Sigmoid colon (tissue), 7 donors: ENCODE measurements around the gene GCGR. TPM values are rescaled to one million over a fixed set of nuclear protein-coding genes. Genes with fewer than 3 reads are reported as not detected.

Experiments
- DNase-seq: peaks from one replicate; pipeline ENCODE4 v3.0.0-alpha.2; 2019
- H3K27ac ChIP-seq, 4 donors: fragments of 200-600 bp; sonication (generic); one replicate each; pipeline ENCODE4 v1.5.1; 2016 to 2019; ENCODE audit warnings: mild to moderate bottlenecking in 1 of 4
- H3K27me3 ChIP-seq, 3 donors: fragments of 200-600 bp; sonication (generic); one replicate each; pipeline ENCODE4 v1.5.1; 2019; ENCODE audit warnings: mild to moderate bottlenecking in 1 of 3
- H3K36me3 ChIP-seq, 4 donors: fragments of 200-600 bp; sonication (generic); one replicate each; pipeline ENCODE4 v1.5.1; 2016 to 2019
- H3K4me1 ChIP-seq, 4 donors: fragments of 200-600 bp; sonication (generic); one replicate each; pipeline ENCODE4 v1.5.1; 2017 to 2019
- H3K4me3 ChIP-seq, 4 donors: fragments of 200-600 bp; sonication (generic); one replicate each; pipeline ENCODE4 v1.5.1; 2017 to 2019; ENCODE audit warnings: mild to moderate bottlenecking in 2 of 4, moderate library complexity in 1 of 4
- H3K9me3 ChIP-seq, 4 donors: fragments of 200-600 bp in 3 of 4; sonication (generic) in 3 of 4; one replicate each; pipeline versions ENCODE4 v1.5.1 to v1.6.1; 2013 to 2019
- CTCF ChIP-seq, 4 experiments: fragments of 450-650 bp in 3 of 4; fragments of 200-600 bp in 1 of 4; IDR thresholded peaks; one replicate each; pipeline ENCODE4 v1.5.1; 2016 to 2019; ENCODE audit warnings: antibody characterized with exemption in 4 of 4, mild to moderate bottlenecking in 3 of 4, moderate library complexity in 2 of 4
- EP300 ChIP-seq, 4 donors: sonication (generic); formaldehyde crosslinking; IDR thresholded peaks; one replicate each; pipeline ENCODE4 v1.6.1; 2017; ENCODE audit warnings: antibody characterized with exemption in 4 of 4
- POLR2A ChIP-seq, 2 donors: fragments of 450-650 bp; IDR thresholded peaks; one replicate each; pipeline ENCODE4 v1.6.1; 2016; ENCODE audit warnings: antibody characterized with exemption in 2 of 2, mild to moderate bottlenecking in 2 of 2, moderate library complexity in 2 of 2
- POLR2AphosphoS5 ChIP-seq, 4 donors: sonication (generic); formaldehyde crosslinking; IDR thresholded peaks; one replicate each; pipeline ENCODE4 v1.6.1; 2017; ENCODE audit warnings: antibody characterized with exemption in 4 of 4
- WGBS, 2 donors: extraction: QIAGEN DNeasy Blood & Tissue Kit; methylation state at CpG; one replicate each; pipeline ENCODE4 v1.1.7; 2013; 5-methylcytosine and 5-hydroxymethylcytosine counted together
- intact Hi-C: fragments of 100-400 bp; cut with DNase I; formaldehyde crosslinking; loops from one replicate; pipeline ENCODE4 v1.15.1; 2023
- polyA plus RNA-seq, 3 donors: library from polyadenylated mRNA; stranded (reverse); fragments of 200-250 nt; gene quantifications; one replicate each; pipeline ENCODE4 v1.2.3, GENCODE V29; 2013
- total RNA-seq, 4 donors: library from RNA; depleted of rRNA; stranded (reverse); fragments of >200 nt; gene quantifications; one replicate each; pipeline ENCODE4 v1.1.0, GENCODE V29; 2016
- donor health status: healthy with polysubstance abuse.
- donor health status: Bipolar disorder and iron deficiency.
- donor health status: healthy.

Gene GCGR
- total and polyA plus RNA-seq, 7 donors, result 0.27 to 1.4 (median 0.96) TPM; not detected in 2

- Histone ChIP-seq H3K27ac (peak within 1 kb of the TSS; percentile 90 to 95 (median 93)), H3K9me3 (no peaks in the 10 kb centered on the region), H3K36me3 (no peaks in the 10 kb centered on the region), H3K27me3 (no peaks in the 10 kb centered on the region), H3K4me3 (peak within 1 kb of the TSS; percentile 82 to 99 (median 92)), H3K4me1 (peaks cover 0 to 31% (median 25%) of the 10 kb centered on the region in 4 donors)
- 1 to 2% methylated on average over 76 of the region's 76 CpGs for WGBS, 2 donors
- TF ChIP-seq POLR2AphosphoS5 (IDR thresholded peaks at IDR 0.05) (peak; percentile 89 to 97 (median 94)), EP300 (IDR thresholded peaks at IDR 0.05) (no peak), CTCF (IDR thresholded peaks at IDR 0.05) (no peak), POLR2A (IDR thresholded peaks at IDR 0.05) (peak; percentile 87 to 92)
- intact Hi-C loops, result loop anchor here (5.0 kb wide), 1 partner anchor 39 kb away; the partner anchor contains the start of gene ARHGDIA
- DNase-seq, result peak; percentile 98
Observed at GRCh38 chr17:81833160-81833920, 29.4 kb downstream of the GCGR start, which contains the start of gene MCRIP1. MCRIP1 (minus strand) TSS chr17:81833291; CDS start chr17:81824506, 8,785 bp downstream.

DNA sequence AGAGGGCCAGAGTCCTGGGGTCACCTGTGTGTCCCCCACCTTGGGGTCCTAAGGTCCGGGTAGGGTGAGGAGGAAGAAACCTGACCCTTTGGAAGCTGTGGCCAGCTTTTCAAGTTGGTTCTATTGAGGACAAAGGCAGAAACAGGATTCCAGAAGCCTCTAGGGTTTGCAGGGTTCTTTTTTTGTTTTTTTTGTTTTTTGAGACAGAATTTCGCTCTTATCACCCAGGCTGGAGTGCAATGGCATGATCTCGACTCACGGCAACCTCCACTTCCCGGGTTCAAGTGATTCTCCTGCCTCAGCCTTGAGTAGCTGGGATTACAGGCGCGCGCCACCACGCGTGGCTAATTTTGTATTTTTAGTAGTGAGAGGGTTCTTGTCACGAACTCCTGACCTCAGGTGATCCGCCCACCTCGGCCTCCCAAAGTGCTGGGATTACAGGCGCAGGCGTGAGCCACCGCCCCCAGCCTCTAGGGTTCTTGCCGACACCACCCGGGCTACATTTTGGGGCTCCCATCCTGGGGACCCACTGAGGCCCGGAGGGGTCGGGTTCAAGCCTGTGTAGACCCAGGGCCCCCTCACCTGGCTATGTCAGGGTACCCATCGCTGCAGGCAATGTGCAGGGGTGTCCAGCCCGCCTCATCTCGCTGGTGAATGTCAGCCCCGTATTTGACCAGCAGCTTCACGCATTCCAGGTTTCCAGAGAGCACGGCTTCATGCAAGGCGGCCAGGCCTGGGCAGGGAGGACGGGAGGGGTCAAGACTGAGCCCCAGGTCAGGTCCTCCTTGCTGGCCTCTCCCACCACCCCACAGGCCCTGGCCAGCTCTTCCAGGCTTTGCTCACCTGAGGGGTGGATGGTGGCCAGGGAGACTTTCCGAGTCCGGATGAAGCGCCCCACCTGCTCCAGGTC lies 30.2 kb downstream of the GCGR start:
- Histone ChIP-seq H3K36me3 (no peaks in the 10 kb centered on the region), H3K27ac (peak overlapping the region; percentile 83 to 95 (median 92)), H3K27me3 (no peaks in the 10 kb centered on the region), H3K4me1 (peaks cover 0 to 27% (median 25%) of the 10 kb centered on the region in 4 donors), H3K4me3 (peak overlapping the region; percentile 82 to 99 (median 92)), H3K9me3 (no peaks in the 10 kb centered on the region)
- no peak for TF ChIP-seq POLR2A (IDR thresholded peaks at IDR 0.05)
- TF ChIP-seq CTCF (IDR thresholded peaks at IDR 0.05), result no peak
- TF ChIP-seq EP300 (IDR thresholded peaks at IDR 0.05), result no peak
- no peak for TF ChIP-seq POLR2AphosphoS5 (IDR thresholded peaks at IDR 0.05)
- intact Hi-C loops, result loop anchor here (5.0 kb wide), 1 partner anchor 38 kb away; the partner anchor contains the start of gene ARHGDIA
- no peak for DNase-seq
- WGBS, 2 donors, result 88% methylated on average over 31 of the region's 31 CpGs

DNA sequence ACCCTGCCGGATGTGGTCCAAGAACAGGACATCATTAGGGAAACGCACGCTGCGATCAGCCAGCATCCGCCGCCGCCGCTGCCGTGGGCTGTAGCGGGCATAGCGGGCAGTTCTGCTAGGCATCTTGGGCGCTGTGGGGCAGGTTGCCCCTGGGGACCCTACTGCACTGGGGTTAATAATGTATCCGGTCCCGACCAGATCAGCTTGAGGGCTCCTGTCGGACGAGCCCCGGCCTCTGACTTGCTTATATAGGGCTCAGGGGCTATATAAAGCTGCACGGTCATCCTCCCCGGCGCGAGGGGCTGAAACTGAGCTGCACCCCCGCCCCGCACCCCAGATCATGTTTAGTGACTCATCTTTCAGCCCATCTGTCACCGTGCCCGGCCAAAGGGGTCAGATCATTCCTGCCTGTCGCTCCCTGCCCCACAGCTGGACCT lies 30.9 kb downstream of the GCGR start, which contains the start of gene PPP1R27:
Gene PPP1R27, minus strand, starts transcription at position 220 of the 437 bp plus-strand sequence. Its CDS starts 97 bp downstream, at position 123.
- intact Hi-C loops, result loop anchor here (5.0 kb wide), 1 partner anchor 37 kb away; the partner anchor contains the start of gene ARHGDIA
- H3K4me3 ChIP-seq, result peak within 1 kb of the TSS; percentile 82 to 99 (median 92)
- DNase-seq, result no peak
- H3K4me1 ChIP-seq, result peaks cover 0 to 27% (median 23%) of the 10 kb centered on the region in 4 donors
- TF ChIP-seq POLR2AphosphoS5 (IDR thresholded peaks at IDR 0.05) (no peak), CTCF (IDR thresholded peaks at IDR 0.05) (no peak), EP300 (IDR thresholded peaks at IDR 0.05) (no peak), POLR2A (IDR thresholded peaks at IDR 0.05) (no peak)
- peak within 1 kb of the TSS in 3 of 4 donors; percentile 83 to 95 (median 93) for H3K27ac ChIP-seq
- no peaks in the 10 kb centered on the region for H3K9me3 ChIP-seq
- 93 to 95% methylated on average over 26 of the region's 26 CpGs for WGBS, 2 donors
- H3K36me3 ChIP-seq, result no peaks in the 10 kb centered on the region
- no peaks in the 10 kb centered on the region for H3K27me3 ChIP-seq

DNA sequence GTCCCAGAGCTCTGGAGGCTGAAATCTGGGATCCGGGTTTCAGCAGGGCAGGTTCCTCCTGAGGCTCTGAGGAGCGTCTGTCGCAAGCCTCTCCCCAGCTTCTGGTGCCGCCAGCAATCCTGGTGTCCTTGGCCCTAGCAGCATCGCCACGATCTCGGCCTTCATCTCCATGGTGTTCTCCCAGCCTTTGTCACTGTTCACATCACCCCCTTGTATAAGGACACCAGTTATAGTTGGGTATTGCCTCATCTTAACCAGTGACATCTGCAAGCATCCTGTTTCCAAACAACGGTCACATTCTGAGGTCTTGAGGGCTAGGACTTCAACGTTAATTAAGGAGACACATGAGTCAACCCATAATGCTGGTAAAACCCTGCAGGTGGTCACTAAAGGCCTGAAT lies 33.7 kb downstream of the GCGR start:
- Histone ChIP-seq H3K27ac (no peak overlapping the region), H3K4me1 (peaks cover 0 to 10% (median 9%) of the 10 kb centered on the region in 4 donors), H3K36me3 (peaks cover 0 to 1% (median 0%) of the 10 kb centered on the region in 4 donors), H3K27me3 (no peaks in the 10 kb centered on the region), H3K9me3 (no peaks in the 10 kb centered on the region), H3K4me3 (no peak overlapping the region)
- no peak for DNase-seq
- TF ChIP-seq POLR2A (IDR thresholded peaks at IDR 0.05) (no peak), CTCF (IDR thresholded peaks at IDR 0.05) (no peak), POLR2AphosphoS5 (IDR thresholded peaks at IDR 0.05) (no peak), EP300 (IDR thresholded peaks at IDR 0.05) (no peak)
- intact Hi-C loops, result no loop called here
- WGBS, 2 donors, result 82 to 84% methylated on average over 9 of the region's 9 CpGs
